ENCODE measurements around the gene RGS6.

The RGS6 gene

GRCh38 chr14:72513965-72514659 lies 581.9 kb downstream of the RGS6 start:
- no peak for DNase-seq

GRCh38 chr14:72514660-72515025 lies 582.4 kb downstream of the RGS6 start:
- DNase-seq: no peak

GRCh38 chr14:72515779-72516770 lies 583.8 kb downstream of the RGS6 start:
- no peak for DNase-seq

- DNase-seq: no peak
These were observed 584.9 kb downstream of the RGS6 start for GRCh38 chr14:72516936-72517700.

- no peak for DNase-seq
These were observed 585.5 kb downstream of the RGS6 start for GRCh38 chr14:72517736-72518135.

GRCh38 chr14:72518809-72519377 lies 586.7 kb downstream of the RGS6 start:
- no peak for DNase-seq

GRCh38 chr14:72519543-72519942 lies 587.3 kb downstream of the RGS6 start:
- no peak for DNase-seq

GRCh38 chr14:72521045-72521444 lies 588.8 kb downstream of the RGS6 start:
- no peak for DNase-seq

- DNase-seq: no peak
These were observed 589.9 kb downstream of the RGS6 start for GRCh38 chr14:72521968-72522741.

- DNase-seq: no peak
These were observed 590.6 kb downstream of the RGS6 start for GRCh38 chr14:72522847-72523246.

GRCh38 chr14:72523424-72524294 lies 591.4 kb downstream of the RGS6 start:
- no peak for DNase-seq

- DNase-seq: no peak
These were observed 592.0 kb downstream of the RGS6 start for GRCh38 chr14:72524295-72524629.

- no peak for DNase-seq
These were observed 593.1 kb downstream of the RGS6 start for GRCh38 chr14:72525087-72525915.

- DNase-seq: no peak
These were observed 595.4 kb downstream of the RGS6 start for GRCh38 chr14:72527591-72527990.

GRCh38 chr14:72528059-72528862 lies 596.0 kb downstream of the RGS6 start:
- DNase-seq: no peak

- no peak for DNase-seq
These were observed 596.6 kb downstream of the RGS6 start for GRCh38 chr14:72528863-72529175.

GRCh38 chr14:72532686-72533454 lies 600.6 kb downstream of the RGS6 start:
- DNase-seq: no peak

GRCh38 chr14:72535485-72535884 lies 603.3 kb downstream of the RGS6 start:
- no peak for DNase-seq

GRCh38 chr14:72538387-72538786 lies 606.2 kb downstream of the RGS6 start:
- no peak for DNase-seq

All from cortex of kidney (tissue), 1 donor.